ENCODE data around the gene PIGM. TPM values are rescaled to one million over a fixed set of nuclear protein-coding genes. Genes with fewer than 3 reads are reported as not detected.

Gene PIGM
- total and polyA plus RNA-seq, 2 of the 13 experiments (the other 11 are each of a cell fraction or from before 2014, with no cell fraction given), result 3.4 to 4.6 TPM

GRCh38 chr1:160018900-160019299, 12.9 kb downstream of the PIGM start:
- no peak overlapping the region for H3K9ac ChIP-seq (ENCODE audit: insufficient read depth, low read depth, low read length)
- in situ Hi-C loops (cut with HindIII; ENCODE audit: extremely low pct_ligation_motif_present, low pct_unique_long_range_greater_than_20kb), result no loop called here
- no peak overlapping the region for H3K4me2 ChIP-seq (ENCODE audit: low read depth, low read length)
- no peaks in the 10 kb centered on the region for H3K4me1 ChIP-seq (ENCODE audit: insufficient read depth, low read length)
- ATAC-seq (no peak), DNase-seq (ENCODE audit: low spot score) (no peak), FAIRE-seq (no peak)
- H3K79me2 ChIP-seq (ENCODE audit: insufficient read depth, low read length), result no peaks in the 10 kb centered on the region
- TF ChIP-seq ZNF274 (CRISPR knock-in tag; IDR thresholded peaks at IDR 0.05), result no peak
- TF ChIP-seq FOSL2 (CRISPR knock-in tag; IDR thresholded peaks at IDR 0.05), result peak; percentile 45; the same call in 1 of the 2 replicates
- BruUV-seq (replicated peaks), result no TSS peak
- peaks cover 0 to 8% of the 10 kb centered on the region in 2 experiments; a peak in 1 of 5 replicates for H3K27me3 ChIP-seq (ENCODE audit: control insufficient read depth in 1 of 2, insufficient read depth in 2 of 2, low read length in 2 of 2)
- no peak overlapping the region for H3K27ac ChIP-seq (ENCODE audit: extremely low read length, insufficient read depth, low read length)
- ChIA-PET POLR2A (no interaction called here), CTCF (ENCODE audit: low intra/inter-chr PET ratio, low total read pairs) (no interaction called here)
- H3K9me3 ChIP-seq (ENCODE audit: low read length), result no peaks in the 10 kb centered on the region
- H2AFZ ChIP-seq (ENCODE audit: low read length), result no peak overlapping the region
- 17% methylated on average over 1 of the region's 1 CpG for WGBS (ENCODE audit: low lambda C conversion rate)
- no peaks in the 10 kb centered on the region for H3K36me3 ChIP-seq (replicated peaks in 1 of 2; ENCODE audit: control insufficient read depth in 1 of 2, insufficient read depth in 2 of 2, low read length in 2 of 2)
- H4K20me1 ChIP-seq (ENCODE audit: insufficient read depth, low read length), result no peaks in the 10 kb centered on the region
- intact Hi-C loops (cut with micrococcal nuclease; ENCODE audit: unreplicated experiment), result no loop called here
- no peak overlapping the region for H3K4me3 ChIP-seq (replicated peaks in 1 of 3; ENCODE audit: insufficient read depth in 1 of 3, low read depth in 2 of 3, low read length in 3 of 3)

DNA sequence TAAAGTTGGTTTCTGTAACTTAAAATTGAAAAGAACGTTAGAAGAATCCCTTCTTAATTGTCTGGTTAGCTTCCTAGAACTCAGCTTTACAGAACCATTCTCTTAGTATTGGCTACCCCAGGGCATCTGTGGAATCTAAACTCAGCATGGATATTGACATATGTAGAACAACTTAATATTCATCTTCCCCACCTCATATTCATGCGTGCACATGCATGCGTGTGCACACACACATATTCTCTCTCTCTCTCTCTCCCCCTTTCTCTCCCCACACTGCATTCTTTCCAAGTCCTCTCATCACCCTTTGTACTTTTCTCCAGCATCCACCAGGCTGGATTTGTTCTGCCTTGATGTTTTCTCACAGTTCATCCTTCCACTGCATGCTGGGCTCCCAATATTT, 13.4 kb downstream of the PIGM start:
- intact Hi-C loops (cut with micrococcal nuclease; ENCODE audit: unreplicated experiment), result no loop called here
- no peak overlapping the region for H2AFZ ChIP-seq (ENCODE audit: low read length)
- FAIRE-seq (no peak), DNase-seq (ENCODE audit: low spot score) (no peak), ATAC-seq (no peak)
- H3K9ac ChIP-seq (ENCODE audit: insufficient read depth, low read depth, low read length), result no peak overlapping the region
- in situ Hi-C loops (cut with HindIII; ENCODE audit: extremely low pct_ligation_motif_present, low pct_unique_long_range_greater_than_20kb), result no loop called here
- BruUV-seq (replicated peaks), result no TSS peak
- no peaks in the 10 kb centered on the region for H3K36me3 ChIP-seq (replicated peaks in 1 of 2; ENCODE audit: control insufficient read depth in 1 of 2, insufficient read depth in 2 of 2, low read length in 2 of 2)
- CTCF ChIA-PET (ENCODE audit: low intra/inter-chr PET ratio, low total read pairs), result no interaction called here
- no peak overlapping the region for H3K27ac ChIP-seq (ENCODE audit: extremely low read length, insufficient read depth, low read length)
- POLR2A ChIA-PET, result no interaction called here
- H3K9me3 ChIP-seq (ENCODE audit: low read length), result no peaks in the 10 kb centered on the region
- TF ChIP-seq RCOR2 (CRISPR knock-in tag; IDR thresholded peaks at IDR 0.05) (no peak), ZBTB33 (CRISPR knock-in tag; IDR thresholded peaks at IDR 0.05) (no peak), ZSCAN22 (CRISPR knock-in tag; IDR thresholded peaks at IDR 0.05) (no peak), HMG20A (CRISPR knock-in tag; IDR thresholded peaks at IDR 0.05; ENCODE audit: borderline replicate concordance) (no peak)
- H4K20me1 ChIP-seq (ENCODE audit: insufficient read depth, low read length), result no peaks in the 10 kb centered on the region
- H3K79me2 ChIP-seq (ENCODE audit: insufficient read depth, low read length), result no peaks in the 10 kb centered on the region
- H3K27me3 ChIP-seq (ENCODE audit: control insufficient read depth in 1 of 2, insufficient read depth in 2 of 2, low read length in 2 of 2), result peaks cover 0 to 8% of the 10 kb centered on the region in 2 experiments; a peak in 1 of 5 replicates
- 58% methylated on average over 3 of the region's 3 CpGs for WGBS (ENCODE audit: low lambda C conversion rate)
- H3K4me2 ChIP-seq (ENCODE audit: low read depth, low read length), result no peak overlapping the region
- no peaks in the 10 kb centered on the region for H3K4me1 ChIP-seq (ENCODE audit: insufficient read depth, low read length)
- no peak overlapping the region for H3K4me3 ChIP-seq (replicated peaks in 1 of 3; ENCODE audit: insufficient read depth in 1 of 3, low read depth in 2 of 3, low read length in 3 of 3)
